NCI-H524 treated with DMSO at 0.1 percent for 48 hours (cell line): Measurements from ENCODE around the gene CALM1.

Source experiments
- DNase-seq: peaks from one replicate; lab custom pipeline; 2025; lab: John Stamatoyannopoulos, UW

Gene CALM1

GRCh38 chr14:90443161-90444076, 46.6 kb downstream of the CALM1 start:
- DNase-seq, result peak; percentile 62

GRCh38 chr14:90444077-90444696, 47.4 kb downstream of the CALM1 start:
- DNase-seq, result no peak

GRCh38 chr14:90445011-90445410, 48.2 kb downstream of the CALM1 start:
- no peak for DNase-seq

- DNase-seq, result no peak
These were observed 49.6 kb downstream of the CALM1 start for GRCh38 chr14:90446405-90446804.

GRCh38 chr14:90447720-90448497, 51.1 kb downstream of the CALM1 start:
- no peak for DNase-seq

- DNase-seq, result no peak
These were observed 52.6 kb downstream of the CALM1 start for GRCh38 chr14:90449411-90449810.

- DNase-seq, result no peak
These were observed 53.3 kb downstream of the CALM1 start for GRCh38 chr14:90450151-90450550.

GRCh38 chr14:90450667-90451066, 53.8 kb downstream of the CALM1 start:
- DNase-seq, result no peak

GRCh38 chr14:90451443-90451842, 54.6 kb downstream of the CALM1 start:
- no peak for DNase-seq

GRCh38 chr14:90451961-90452360, 55.1 kb downstream of the CALM1 start:
- no peak for DNase-seq

GRCh38 chr14:90452366-90452765, 55.5 kb downstream of the CALM1 start:
- no peak for DNase-seq

- no peak for DNase-seq
These were observed 56.6 kb downstream of the CALM1 start for GRCh38 chr14:90453401-90453951.

- DNase-seq, result no peak
These were observed 57.5 kb downstream of the CALM1 start for GRCh38 chr14:90454041-90455000.

- DNase-seq, result no peak
These were observed 58.3 kb downstream of the CALM1 start for GRCh38 chr14:90455100-90455571.

- DNase-seq, result no peak
These were observed 59.7 kb downstream of the CALM1 start for GRCh38 chr14:90456551-90456950.

GRCh38 chr14:90457186-90457585, 60.4 kb downstream of the CALM1 start:
- DNase-seq, result no peak
